ENCODE measurements around the gene TNFSF11. TPM values are rescaled to one million over a fixed set of nuclear protein-coding genes. Genes with fewer than 3 reads are reported as not detected.

TNFSF11 gene
- not detected for total RNA-seq

- Histone ChIP-seq H3K9me3 (no peaks in the 10 kb centered on the region), H3K4me3 (peak within 1 kb of the TSS; percentile 39 to 42), H3K4me1 (no peaks in the 10 kb centered on the region), H3K27me3 (no peaks in the 10 kb centered on the region), H3K27ac (no peak within 1 kb of the TSS), H3K36me3 (no peaks in the 10 kb centered on the region)
- no peak for TF ChIP-seq CTCF (IDR thresholded peaks at IDR 0.05)
- DNase-seq (ENCODE audit: low spot score in 2 of 2) = no peak
- intact Hi-C loops (cut with DNase I) = no loop called here
Observed at GRCh38 chr13:42574011-42574410, at the start of gene TNFSF11. Gene TNFSF11, plus strand, starts transcription at chr13:42574152. Its CDS starts 152 bp downstream, at chr13:42574304.

- no peaks in the 10 kb centered on the region for H3K36me3 ChIP-seq
- H3K27ac ChIP-seq = no peak overlapping the region
- H3K27me3 ChIP-seq = no peaks in the 10 kb centered on the region
- TF ChIP-seq CTCF (IDR thresholded peaks at IDR 0.05) = no peak
- DNase-seq (ENCODE audit: low spot score in 2 of 2) = no peak
- no peaks in the 10 kb centered on the region for H3K4me1 ChIP-seq
- intact Hi-C loops (cut with DNase I) = no loop called here
- no peaks in the 10 kb centered on the region for H3K9me3 ChIP-seq
- H3K4me3 ChIP-seq = no peak overlapping the region
Observed at GRCh38 chr13:42524487-42525034, 49.4 kb upstream of the TNFSF11 start.

GRCh38 chr13:42525035-42525504 is 48.9 kb upstream of the TNFSF11 start:
- no peak for DNase-seq (ENCODE audit: low spot score in 2 of 2)

GRCh38 chr13:42526276-42526675 is 47.7 kb upstream of the TNFSF11 start:
- Histone ChIP-seq H3K9me3 (no peaks in the 10 kb centered on the region), H3K4me3 (no peak overlapping the region), H3K27ac (no peak overlapping the region), H3K4me1 (no peaks in the 10 kb centered on the region), H3K36me3 (no peaks in the 10 kb centered on the region), H3K27me3 (no peaks in the 10 kb centered on the region)
- intact Hi-C loops (cut with DNase I) = no loop called here
- no peak for TF ChIP-seq CTCF (IDR thresholded peaks at IDR 0.05)
- no peak for DNase-seq (ENCODE audit: low spot score in 2 of 2)

More at GRCh38 chr13:42525035-42525504, 48.9 kb upstream of the TNFSF11 start:
- intact Hi-C loops (cut with DNase I) = no loop called here
- Histone ChIP-seq H3K27me3 (no peaks in the 10 kb centered on the region), H3K27ac (no peak overlapping the region), H3K36me3 (no peaks in the 10 kb centered on the region), H3K9me3 (no peaks in the 10 kb centered on the region), H3K4me3 (no peak overlapping the region), H3K4me1 (no peaks in the 10 kb centered on the region)
- TF ChIP-seq CTCF (IDR thresholded peaks at IDR 0.05) = no peak

- Histone ChIP-seq H3K4me3 (no peak overlapping the region), H3K9me3 (no peaks in the 10 kb centered on the region), H3K4me1 (no peaks in the 10 kb centered on the region), H3K36me3 (no peaks in the 10 kb centered on the region), H3K27ac (no peak overlapping the region), H3K27me3 (no peaks in the 10 kb centered on the region)
- TF ChIP-seq CTCF (IDR thresholded peaks at IDR 0.05) = no peak
- no peak for DNase-seq (ENCODE audit: low spot score in 2 of 2)
- intact Hi-C loops (cut with DNase I) = no loop called here
Observed at GRCh38 chr13:42526804-42527203, 47.1 kb upstream of the TNFSF11 start.
